Stomach smooth muscle (tissue), 2 donors: ENCODE results near the gene FOXRED1.

Experiments
- H3K27ac ChIP-seq: one replicate; pipeline ENCODE4 v1.7.0; 2013; ENCODE audit warnings: mild to moderate bottlenecking, low read length, inconsistent platforms
- H3K27me3 ChIP-seq, 2 donors: one replicate each; pipeline ENCODE4 v1.7.0; 2013; ENCODE audit warnings: low read length in 2 of 2; ENCODE audit not compliant: insufficient read depth in 2 of 2, control insufficient read depth in 1 of 2
- H3K36me3 ChIP-seq, 2 donors: one replicate each; pipeline ENCODE4 v1.7.0; 2013; ENCODE audit warnings: low read length in 2 of 2; ENCODE audit not compliant: control insufficient read depth in 2 of 2, insufficient read depth in 2 of 2
- H3K4me1 ChIP-seq: one replicate; pipeline ENCODE4 v1.7.0; 2013; ENCODE audit warnings: low read length; ENCODE audit not compliant: control insufficient read depth, insufficient read depth
- H3K4me3 ChIP-seq, 2 donors: one replicate each; pipeline ENCODE4 v1.7.0; 2013; ENCODE audit warnings: low read length in 2 of 2
- H3K9ac ChIP-seq, 2 donors: one replicate each; pipeline ENCODE4 v1.7.0; 2013; ENCODE audit warnings: low read length in 2 of 2, mild to moderate bottlenecking in 1 of 2
- H3K9me3 ChIP-seq, 2 donors: one replicate each; pipeline ENCODE4 v1.7.0; 2013; ENCODE audit warnings: low read length in 2 of 2; ENCODE audit not compliant: control insufficient read depth in 2 of 2
- donor health status: healthy.
- donor health status: Pancreatic carcinoma.

Gene FOXRED1

DNA sequence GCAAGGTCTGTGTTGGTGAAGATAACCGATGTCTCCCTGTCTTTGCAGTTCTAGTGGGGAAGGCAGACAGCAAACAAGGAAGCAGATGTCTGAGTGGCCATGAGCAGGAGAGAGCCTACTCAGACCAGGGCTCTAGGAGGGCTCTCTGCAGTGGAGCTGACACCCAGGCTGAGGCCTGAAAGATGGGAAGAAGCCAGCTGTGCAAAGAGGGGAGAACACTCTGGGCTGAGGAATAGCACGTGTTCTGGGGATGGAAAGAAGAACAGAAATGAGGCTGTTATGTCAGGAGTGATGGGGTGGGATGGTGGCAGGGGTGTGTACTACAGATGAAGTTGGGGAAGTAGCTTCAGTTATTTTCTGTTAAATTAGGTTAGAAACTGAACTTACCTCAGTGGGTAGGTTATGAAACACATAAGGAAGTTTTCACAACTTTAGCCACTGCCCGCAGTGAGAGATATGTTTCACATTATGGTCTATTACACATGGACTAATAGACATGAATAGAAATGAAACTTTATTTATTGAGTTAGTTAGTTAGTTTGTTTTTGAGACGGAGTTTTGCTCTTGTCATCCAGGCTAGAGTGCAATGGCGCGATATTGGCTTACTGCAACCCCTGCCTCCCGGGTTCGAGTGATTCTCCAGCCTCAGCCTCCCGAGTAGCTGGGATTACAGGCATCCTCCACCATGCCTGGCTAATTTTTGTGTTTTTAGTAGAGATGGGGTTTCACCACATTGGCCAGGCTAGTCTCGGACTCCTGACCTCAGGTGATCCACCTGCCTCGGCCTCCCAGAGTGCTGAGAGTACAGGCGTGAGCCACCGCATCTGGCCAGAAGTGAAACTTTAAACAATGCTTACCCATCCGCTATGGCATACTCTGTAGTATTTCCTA lies 42.7 kb downstream of the FOXRED1 start:
- H3K27me3 ChIP-seq: no peaks in the 10 kb centered on the region
- H3K9ac ChIP-seq: no peak overlapping the region
- peaks cover 0 to 12% of the 10 kb centered on the region in 2 donors for H3K36me3 ChIP-seq
- H3K4me1 ChIP-seq: peaks cover 8% of the 10 kb centered on the region
- no peak overlapping the region for H3K4me3 ChIP-seq
- no peaks in the 10 kb centered on the region for H3K9me3 ChIP-seq
- H3K27ac ChIP-seq: no peak overlapping the region

DNA sequence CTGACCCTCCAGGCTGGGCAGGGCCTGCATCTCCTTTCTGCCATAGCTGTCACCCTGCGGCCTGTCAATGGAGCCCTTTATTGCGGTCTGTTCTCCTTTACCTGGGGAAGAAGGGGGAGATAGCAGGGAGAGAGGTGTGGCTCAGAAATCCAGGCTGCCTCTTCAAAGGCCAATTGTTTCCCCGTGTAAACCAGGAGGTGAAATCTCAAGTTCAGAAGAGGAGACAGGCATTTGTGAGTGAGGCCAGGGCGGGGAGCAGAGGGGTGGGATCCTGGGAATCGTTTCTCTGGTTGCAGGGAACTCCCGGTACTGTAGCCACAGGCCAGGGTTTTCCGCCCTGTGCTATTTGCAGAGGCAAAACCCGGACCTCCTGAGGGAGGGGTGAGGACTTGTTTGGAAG lies 44.0 kb downstream of the FOXRED1 start:
- no peaks in the 10 kb centered on the region for H3K27me3 ChIP-seq
- H3K36me3 ChIP-seq: peaks cover 0 to 11% of the 10 kb centered on the region in 2 donors
- no peak overlapping the region for H3K4me3 ChIP-seq
- no peak overlapping the region for H3K27ac ChIP-seq
- peaks cover 14% of the 10 kb centered on the region for H3K4me1 ChIP-seq
- no peaks in the 10 kb centered on the region for H3K9me3 ChIP-seq
- no peak overlapping the region for H3K9ac ChIP-seq

DNA sequence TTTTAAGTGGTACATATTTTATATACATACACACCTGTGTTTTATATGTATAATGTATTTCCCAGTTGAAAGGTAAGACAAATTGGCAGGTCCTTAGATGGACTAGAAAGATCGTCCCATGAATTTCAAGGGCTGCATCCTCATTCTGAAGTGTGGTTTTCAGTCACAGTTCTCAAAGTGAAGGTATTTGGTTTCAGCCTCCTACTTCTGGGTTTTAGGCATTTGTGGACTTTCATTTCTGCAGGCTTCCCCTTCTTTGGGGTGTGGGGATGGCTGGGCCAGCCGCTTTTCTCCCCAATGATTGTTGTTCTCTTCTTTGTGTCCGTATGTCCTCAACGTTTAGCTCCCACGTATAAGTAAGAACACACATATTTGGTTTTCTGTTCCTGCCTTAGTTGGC lies 44.9 kb downstream of the FOXRED1 start:
- Histone ChIP-seq H3K36me3 (peaks cover 0 to 11% of the 10 kb centered on the region in 2 donors), H3K9ac (no peak overlapping the region), H3K9me3 (no peaks in the 10 kb centered on the region), H3K4me3 (no peak overlapping the region), H3K27ac (no peak overlapping the region), H3K27me3 (no peaks in the 10 kb centered on the region), H3K4me1 (peaks cover 23% of the 10 kb centered on the region)

DNA sequence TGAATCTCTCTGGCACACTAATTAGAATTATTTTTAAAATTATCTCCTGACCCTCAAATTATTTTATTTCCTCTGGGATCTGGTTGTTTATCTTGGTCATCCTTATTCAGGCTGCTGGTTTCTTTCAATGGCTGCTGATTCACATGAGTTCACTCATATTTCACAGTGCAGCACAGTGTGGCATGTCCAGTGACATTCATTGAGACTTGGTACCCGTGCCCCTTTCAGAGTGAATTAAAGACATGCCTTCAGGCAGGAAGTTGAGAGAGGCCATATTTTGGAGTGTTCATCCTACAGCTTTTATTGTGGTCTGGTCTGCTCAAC lies 48.4 kb downstream of the FOXRED1 start:
- H3K36me3 ChIP-seq: peaks cover 0 to 5% of the 10 kb centered on the region in 2 donors
- H3K9me3 ChIP-seq: no peaks in the 10 kb centered on the region
- H3K4me3 ChIP-seq: peak overlapping the region; percentile 31 to 67
- H3K9ac ChIP-seq: no peak overlapping the region
- H3K4me1 ChIP-seq: peaks cover 22% of the 10 kb centered on the region
- H3K27ac ChIP-seq: peak overlapping the region; percentile 88
- no peaks in the 10 kb centered on the region for H3K27me3 ChIP-seq

DNA sequence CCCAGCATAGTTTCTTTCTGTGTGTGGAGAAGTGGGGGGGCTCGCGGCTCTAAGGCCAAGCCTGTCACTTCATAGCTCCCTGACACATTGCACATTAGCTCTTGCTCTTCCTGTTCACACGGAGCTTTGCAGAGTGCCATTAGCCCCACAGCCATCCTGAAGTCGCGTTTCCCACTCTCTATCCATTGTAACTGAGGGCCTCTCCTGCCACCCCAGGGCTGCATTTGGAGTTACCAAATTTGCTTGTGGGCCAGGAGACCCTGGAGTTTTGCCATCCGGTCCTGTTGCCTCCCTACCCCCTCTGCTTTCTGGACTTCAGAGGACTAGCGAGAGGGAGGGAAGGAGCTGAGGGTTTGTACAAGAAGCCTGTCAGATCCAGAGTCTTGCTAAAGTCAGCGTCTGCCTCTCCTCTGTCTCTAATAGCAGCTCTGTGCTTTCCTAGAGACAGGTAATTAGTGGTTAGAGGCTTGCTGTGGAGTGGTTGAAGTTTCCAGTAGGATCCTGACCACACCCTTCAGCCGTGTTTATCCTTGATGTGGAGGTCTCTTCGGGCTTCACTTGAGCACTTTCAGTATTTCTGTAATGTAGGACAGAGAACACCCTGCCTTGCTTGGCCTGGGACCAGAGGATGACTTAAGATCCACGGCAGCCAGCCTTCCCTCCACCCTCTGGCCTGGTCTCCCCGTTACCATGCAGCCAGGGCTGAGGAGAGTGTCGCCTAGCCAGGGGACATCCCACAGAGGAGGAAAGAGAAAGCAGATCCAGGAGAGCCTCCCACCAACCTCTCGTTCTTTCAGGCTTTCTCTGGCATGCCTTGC lies 49.0 kb downstream of the FOXRED1 start:
- H3K9me3 ChIP-seq: no peaks in the 10 kb centered on the region
- no peaks in the 10 kb centered on the region for H3K27me3 ChIP-seq
- H3K4me1 ChIP-seq: peaks cover 22% of the 10 kb centered on the region
- H3K9ac ChIP-seq: peak overlapping the region; percentile 20 to 68
- H3K36me3 ChIP-seq: peaks cover 0 to 4% of the 10 kb centered on the region in 2 donors
- peak overlapping the region; percentile 31 to 67 for H3K4me3 ChIP-seq
- peak overlapping the region; percentile 88 for H3K27ac ChIP-seq

GRCh38 chr11:126318574-126319373 lies 49.8 kb downstream of the FOXRED1 start:
- Histone ChIP-seq H3K27me3 (no peaks in the 10 kb centered on the region), H3K9me3 (no peaks in the 10 kb centered on the region), H3K36me3 (peaks cover 0 to 3% of the 10 kb centered on the region in 2 donors), H3K27ac (peak overlapping the region; percentile 88), H3K4me1 (peaks cover 22% of the 10 kb centered on the region), H3K9ac (peak overlapping the region in 1 of 2 donors; percentile 68), H3K4me3 (peak overlapping the region; percentile 31 to 67)

- no peaks in the 10 kb centered on the region for H3K27me3 ChIP-seq
- peak overlapping the region; percentile 88 for H3K27ac ChIP-seq
- H3K36me3 ChIP-seq: no peaks in the 10 kb centered on the region
- peaks cover 22% of the 10 kb centered on the region for H3K4me1 ChIP-seq
- no peaks in the 10 kb centered on the region for H3K9me3 ChIP-seq
- no peak overlapping the region for H3K9ac ChIP-seq
- H3K4me3 ChIP-seq: peak overlapping the region in 1 of 2 donors; percentile 67
These were observed 50.4 kb downstream of the FOXRED1 start for GRCh38 chr11:126319374-126319740.

DNA sequence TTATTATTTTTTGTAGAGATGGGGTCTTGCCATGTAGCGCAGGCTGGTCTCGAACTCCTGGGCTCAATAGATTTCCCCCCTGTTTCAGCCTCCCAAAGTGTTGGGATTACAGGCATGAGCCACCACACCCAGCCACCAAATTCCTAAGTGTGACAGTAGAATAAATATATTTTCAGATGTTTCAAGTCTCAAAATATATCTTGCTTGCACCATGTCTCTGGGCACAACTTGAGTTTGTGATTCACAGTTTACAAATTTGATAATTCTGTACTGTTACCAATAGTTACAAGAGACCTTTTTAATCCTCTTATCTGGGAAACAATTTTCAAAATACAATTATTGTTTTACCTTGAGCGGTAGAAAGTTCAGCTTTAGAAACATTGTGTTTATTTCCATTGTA lies 54.0 kb downstream of the FOXRED1 start:
- Histone ChIP-seq H3K9me3 (no peaks in the 10 kb centered on the region), H3K4me3 (no peak overlapping the region), H3K9ac (no peak overlapping the region), H3K4me1 (peaks cover 15% of the 10 kb centered on the region), H3K36me3 (no peaks in the 10 kb centered on the region), H3K27me3 (no peaks in the 10 kb centered on the region), H3K27ac (no peak overlapping the region)

DNA sequence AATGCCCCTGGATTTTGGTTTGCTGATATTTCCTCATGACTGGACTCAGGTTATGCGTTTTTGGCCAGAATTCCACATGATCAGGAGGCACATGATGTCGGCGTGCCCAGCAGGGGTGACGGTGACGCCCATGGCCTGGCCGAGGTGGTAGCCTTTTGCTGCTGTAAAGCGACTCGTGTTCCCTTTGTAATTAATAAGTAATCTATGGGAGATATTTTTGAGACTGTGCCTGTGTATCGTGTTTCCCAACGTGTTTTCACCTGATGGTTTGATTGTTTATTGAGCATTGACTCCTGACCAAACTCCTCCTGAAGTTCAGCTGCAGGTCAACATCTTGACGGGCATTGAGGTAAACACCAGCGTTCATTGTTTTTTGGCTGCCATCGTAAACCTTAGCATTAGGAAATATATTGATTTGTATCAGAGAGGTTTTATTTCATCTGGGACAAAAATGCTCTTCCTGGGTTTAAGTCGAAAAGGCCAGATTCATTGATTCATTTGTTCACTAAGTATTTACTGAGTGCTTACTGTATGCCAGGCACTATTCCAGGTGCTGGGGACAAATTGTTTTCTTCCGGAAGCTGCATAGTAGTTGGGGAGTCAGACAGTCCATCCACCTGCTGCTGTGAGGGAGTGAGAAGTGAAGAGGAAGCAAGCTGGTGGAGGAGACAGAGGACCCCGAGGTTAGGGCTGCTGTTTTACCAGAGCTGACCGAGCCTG lies 58.5 kb downstream of the FOXRED1 start:
- H3K4me1 ChIP-seq: peaks cover 7% of the 10 kb centered on the region
- H3K27ac ChIP-seq: no peak overlapping the region
- no peaks in the 10 kb centered on the region for H3K27me3 ChIP-seq
- H3K9ac ChIP-seq: no peak overlapping the region
- no peak overlapping the region for H3K4me3 ChIP-seq
- no peaks in the 10 kb centered on the region for H3K9me3 ChIP-seq
- H3K36me3 ChIP-seq: peaks cover 0 to 7% of the 10 kb centered on the region in 2 donors
